Right forelimb (tissue), 1 donor: ENCODE results near the gene MBIP.
A peak's percentile ranks its signal among the peaks of the same experiment; 100 is the strongest.
"Not testable (repeated sequence)": the region's sequence is repeated elsewhere in the genome, so short reads cannot be mapped to it uniquely, and the experiment has no call there.

Experiments
- DNase-seq: peaks from one replicate; pipeline ENCODE4 v3.0.0-alpha.2; 2018

MBIP gene, protein sequence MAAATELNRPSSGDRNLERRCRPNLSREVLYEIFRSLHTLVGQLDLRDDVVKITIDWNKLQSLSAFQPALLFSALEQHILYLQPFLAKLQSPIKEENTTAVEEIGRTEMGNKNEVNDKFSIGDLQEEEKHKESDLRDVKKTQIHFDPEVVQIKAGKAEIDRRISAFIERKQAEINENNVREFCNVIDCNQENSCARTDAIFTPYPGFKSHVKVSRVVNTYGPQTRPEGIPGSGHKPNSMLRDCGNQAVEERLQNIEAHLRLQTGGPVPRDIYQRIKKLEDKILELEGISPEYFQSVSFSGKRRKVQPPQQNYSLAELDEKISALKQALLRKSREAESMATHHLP

DNA sequence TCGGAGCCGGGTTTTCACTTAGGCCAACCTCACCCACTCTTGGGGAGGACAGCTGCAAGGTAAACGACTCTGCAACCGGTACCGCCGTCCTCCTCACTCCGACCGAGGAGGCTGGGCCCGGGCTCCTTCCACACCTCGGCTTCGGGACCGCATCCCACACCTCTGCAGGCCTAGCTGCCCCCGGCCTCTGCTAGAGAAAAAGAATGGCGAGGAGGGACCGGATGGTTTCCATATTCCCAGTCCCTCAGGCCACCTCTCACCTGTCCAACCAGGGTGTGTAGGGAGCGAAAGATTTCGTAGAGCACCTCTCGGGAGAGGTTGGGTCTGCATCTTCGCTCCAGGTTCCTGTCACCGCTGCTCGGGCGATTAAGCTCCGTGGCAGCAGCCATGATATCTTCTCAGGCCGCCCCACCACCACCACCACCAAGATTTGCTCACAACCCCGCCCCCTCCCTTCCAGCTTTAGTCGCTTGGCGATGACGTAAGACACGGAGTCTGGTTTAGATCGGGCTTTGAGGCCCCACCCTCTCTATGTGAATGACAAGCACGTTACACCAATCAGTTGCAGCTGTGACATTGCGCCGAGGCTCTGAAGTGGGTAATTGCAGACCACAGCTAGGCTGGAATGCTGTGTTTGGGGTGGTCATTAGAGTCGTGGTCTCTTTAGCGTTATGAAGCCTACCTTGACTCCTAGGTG is at the start of gene MBIP:
Gene MBIP (minus strand): TSS at position 438 of the 697 bp plus-strand sequence. CDS start 49 bp downstream, at position 389.
- peak; percentile 94 for DNase-seq

DNA sequence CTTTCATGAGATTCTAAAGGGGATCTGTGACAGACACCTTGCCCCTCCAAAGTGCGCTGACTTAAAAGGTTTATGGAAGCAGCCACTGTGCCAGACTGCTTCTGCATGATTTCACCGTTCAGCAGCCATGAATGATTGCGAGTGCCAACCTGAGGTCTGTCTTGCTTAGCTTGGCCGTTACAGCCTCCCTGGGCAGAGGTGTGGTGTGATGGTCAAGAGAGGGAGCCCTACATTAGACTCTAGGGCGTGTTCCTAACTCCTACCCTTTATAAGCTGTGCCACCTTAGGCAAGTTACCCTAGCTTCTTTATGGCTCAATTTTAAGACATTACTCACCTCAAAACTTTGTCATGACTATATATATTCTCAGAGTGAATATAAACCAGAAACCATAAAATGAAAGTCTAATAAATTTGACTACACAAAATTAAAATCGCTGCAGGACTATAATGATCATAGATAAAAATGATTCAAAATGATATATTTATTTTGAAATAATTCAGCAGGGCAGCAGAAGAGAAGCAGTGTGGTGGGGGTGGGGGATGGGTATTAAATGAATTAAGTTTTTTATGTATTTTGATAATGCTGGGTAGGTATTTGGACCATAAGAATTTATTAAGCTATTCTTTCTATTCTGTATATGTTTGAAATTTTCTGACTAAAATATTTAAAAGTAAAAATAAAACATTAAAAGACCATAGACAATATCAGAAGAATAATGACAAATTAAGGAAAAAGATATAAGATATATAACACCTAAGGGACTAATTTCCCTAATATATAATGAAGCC is 47.7 kb upstream of the MBIP start:
- DNase-seq: no peak

DNA sequence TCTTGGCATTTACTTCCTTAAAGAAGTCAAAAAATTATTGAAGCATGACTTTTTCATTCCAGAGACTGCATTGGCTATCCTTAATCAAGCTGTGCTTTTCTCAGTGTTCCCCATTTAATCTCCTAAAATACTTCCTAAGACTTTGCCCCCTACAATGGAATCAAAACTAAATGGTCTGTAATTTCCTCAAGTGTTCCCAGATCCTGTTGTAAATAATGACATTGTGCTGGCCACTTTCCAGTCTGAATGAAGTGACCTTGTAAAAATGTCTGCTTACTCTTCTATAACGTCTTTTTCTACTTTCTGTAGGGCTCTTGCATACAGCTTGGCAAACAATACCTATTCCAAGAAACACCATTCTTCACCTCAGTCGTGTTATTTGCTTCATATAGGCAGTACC is 45.3 kb upstream of the MBIP start:
- no peak for DNase-seq

DNA sequence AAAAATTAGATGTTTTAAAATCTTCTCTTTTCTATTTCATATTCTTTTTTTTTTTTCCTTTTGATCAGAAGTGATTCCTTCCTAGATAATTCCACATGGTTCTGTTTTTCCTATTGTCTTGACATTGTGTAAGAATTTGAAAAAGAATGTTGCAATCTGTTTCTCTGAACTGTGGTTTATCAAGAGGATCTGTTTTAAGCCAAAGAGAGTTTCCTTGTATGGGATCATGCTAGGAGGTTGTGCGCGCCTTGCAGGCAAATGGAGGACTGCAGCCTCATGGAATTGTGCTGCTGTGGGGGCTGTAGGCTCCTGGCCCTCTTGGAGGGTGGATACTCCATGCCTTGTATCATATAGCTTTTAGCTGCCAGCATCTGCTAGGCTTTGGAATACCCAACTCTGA is 43.3 kb upstream of the MBIP start:
- no peak for DNase-seq

DNA sequence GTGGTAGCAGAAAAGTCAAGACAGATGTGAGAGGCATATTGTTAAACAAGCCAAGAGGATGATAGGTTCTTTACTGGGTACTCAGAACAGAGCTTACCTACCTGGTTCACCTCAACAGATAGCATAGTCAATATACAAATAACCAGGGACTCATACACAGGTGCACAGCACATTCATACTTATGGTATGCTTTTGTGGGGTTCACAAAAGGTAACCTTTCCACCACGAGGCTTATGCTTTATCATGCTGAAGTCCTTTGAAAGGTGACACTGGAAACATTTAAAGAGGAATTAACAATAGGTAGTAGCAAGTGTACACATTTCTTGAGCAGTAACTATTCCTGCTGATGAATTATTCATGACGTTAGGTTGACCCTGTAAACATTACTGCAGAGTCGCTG is 42.2 kb upstream of the MBIP start:
- DNase-seq: no peak

DNA sequence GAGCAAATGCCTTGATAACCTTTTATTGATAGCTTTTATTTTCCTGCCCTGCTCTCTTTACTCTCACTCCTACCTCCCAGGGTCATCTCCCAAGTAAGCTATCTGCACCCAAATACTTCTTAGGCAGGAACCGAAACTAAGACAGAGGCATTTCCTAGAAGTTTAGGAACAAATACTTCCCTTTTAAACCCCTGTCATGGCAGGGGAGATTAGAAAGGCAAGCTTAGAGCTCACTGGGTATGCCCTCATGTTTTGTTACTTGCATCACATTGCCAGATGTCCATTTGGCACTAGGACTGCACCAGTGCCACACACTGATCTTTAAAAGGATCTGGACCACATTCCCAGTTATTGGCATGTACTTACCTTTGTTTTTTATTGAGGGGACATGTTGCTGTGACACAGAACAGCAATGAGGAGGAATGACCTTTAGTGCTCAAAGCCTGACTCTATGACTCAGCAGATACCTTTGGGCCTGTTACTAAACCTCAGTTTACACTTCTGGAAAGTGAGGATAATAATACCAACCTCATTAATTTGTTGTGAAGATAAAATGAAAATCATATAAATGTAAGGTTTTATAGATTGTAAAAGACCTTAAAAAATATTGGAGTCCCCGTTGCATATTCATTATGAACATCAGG is 40.9 kb upstream of the MBIP start:
- no peak for DNase-seq

DNA sequence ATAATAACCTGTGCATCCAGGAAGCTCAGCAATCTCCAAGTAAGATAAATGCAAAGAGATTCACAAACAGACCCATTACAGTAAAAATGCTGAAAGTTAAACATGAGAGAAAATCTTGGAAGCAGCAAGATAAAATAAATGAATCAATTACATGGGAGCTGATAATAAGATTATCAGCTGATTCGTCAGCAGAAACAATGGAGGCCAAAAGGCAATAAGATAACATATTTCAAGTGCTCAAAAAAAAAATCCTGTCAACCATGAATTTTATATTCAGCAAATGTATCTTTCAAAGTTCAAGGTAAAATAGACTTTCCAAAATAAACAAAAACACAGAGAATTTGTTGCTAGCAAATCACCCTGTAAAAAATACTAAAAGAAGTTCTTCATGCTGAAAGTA is 36.4 kb upstream of the MBIP start:
- no peak for DNase-seq

DNA sequence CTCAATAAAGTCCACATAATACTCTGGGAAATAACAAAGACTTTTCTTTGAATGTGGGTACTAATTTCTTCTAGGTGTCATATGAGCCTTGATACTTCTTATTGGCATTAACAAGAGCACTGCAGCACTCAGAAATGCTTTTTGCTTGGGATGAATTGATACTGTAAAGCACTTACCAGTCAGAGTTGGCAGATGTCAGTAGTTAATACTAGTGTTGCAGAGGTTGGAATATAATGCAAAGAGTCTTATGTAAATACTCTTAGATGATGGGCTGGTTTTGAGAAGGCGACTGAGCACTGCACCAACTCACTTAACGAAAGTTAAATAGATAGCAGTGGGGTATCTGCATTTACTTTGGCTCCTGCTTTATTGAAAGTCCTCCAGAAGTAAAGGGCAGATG is 25.6 kb upstream of the MBIP start:
- no peak for DNase-seq

DNA sequence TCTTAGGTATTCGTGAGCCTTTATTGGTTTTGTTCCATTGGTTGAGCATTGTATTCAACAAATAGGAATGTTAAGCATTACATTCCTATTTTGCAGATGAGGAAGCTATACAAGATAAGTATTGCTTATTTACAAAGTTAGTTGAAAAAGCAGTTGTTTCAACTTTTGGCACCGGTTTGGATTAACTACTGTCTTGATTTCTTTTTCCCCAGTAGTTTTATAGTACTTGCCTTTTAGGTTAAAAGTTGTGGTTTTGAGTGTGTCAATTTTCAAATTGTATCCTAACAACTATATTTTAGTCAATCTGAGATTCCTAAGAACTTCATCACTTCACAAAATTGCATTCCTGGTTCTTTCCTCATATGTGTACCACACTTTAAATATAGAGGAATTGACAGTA is 23.8 kb upstream of the MBIP start:
- no peak for DNase-seq

DNA sequence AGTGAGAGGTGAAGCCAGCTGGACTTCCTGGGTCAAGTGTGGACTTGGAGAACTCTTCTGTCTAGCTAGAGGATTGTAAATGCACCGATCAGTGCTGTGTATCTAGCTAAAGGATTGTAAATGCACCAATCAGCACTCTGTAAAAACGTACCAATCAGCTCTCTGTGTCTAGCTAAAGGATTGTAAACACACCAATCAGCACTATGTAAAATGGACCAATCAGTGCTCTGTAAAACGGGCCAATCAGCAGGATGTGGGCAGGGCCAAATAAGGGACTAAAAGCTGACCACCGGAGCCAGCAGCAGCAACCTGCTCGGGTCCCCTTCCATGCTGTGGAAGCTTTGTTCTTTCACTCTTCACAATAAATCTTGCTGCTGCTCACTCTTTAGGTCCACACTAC is 21.4 kb upstream of the MBIP start:
- DNase-seq: not testable (repeated sequence)

DNA sequence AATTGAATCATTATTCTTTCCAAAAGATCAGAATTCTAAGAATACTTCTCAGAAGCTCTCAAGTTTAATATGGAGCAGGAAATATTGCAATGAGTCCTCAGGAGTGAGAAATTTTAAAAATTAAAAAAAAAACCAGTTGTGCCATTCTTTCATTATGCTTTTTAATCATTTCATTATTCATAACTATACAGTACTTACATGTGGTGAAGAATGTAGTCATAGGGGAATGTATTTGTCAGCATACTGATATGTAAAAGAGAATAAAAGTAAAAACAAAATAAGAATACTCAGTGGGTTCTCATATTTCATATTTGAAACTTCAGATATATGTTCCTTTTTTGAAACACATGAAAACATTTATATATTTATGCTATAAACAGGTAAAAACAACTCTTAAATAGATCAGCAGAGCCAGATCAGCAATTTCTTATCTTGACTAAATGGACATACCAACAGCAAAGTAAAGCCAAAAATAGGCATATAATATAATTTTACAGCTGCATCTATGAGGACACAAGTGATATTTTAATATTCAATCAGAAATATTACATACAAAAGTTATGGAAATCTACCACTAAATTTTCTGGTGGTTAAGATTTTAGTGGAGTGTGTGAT is 19.9 kb upstream of the MBIP start:
- no peak for DNase-seq

DNA sequence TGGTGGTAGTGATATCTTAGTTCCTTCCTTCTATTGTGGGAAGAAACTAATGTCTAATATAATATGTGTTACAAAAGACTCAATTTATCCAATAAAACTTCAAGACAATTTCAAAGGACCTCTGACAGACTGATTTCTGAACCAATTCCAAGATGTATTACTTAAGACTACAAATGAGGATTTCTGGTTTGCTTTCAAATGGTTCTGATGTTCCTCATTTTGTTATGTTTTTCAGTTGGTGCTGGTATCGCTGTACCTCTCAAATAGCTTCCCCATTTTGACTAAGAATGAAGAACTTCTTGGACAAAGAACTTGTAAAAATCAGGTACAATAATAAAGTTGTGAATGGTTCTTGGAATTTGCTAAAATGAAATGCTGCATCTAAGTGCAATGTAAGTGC is 19.4 kb upstream of the MBIP start:
- DNase-seq: no peak

DNA sequence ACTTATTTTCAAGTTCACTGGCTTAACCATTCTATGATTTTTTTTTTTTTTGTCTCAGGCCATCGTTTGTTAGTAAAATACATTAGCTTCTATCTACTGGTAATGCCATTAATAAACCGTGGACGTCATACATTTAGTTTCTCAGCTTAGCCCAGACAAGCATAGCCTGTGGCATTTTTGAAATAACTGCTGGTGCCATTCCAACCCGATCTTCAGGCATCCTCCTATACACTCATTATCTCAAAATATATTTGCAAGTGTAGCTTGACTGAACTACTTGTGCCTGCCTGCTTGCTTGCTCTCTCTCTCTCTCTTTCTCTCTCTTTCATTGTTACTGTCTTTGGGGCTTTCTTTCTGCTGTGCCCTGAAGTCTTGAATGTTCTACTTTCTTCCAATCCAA is 12.7 kb upstream of the MBIP start:
- no peak for DNase-seq

DNA sequence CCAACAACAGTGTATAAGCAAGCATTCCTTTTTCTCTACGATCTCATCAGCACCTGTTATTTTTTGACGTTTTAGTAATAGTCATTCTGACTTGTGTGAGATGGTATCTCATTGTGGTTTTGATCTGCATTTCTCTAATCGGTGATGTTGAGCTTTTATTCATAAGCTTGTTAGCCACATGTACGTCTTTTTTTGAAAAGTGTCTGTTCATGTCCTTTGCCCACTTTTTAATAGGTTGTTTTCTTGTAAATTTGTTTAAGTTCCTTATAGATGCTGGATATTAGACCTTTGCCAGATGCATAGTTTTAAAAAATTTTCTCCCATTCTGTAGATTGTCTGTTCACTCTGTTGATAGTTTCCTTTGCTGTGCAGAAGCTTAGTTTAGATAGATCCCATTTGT is 7.1 kb upstream of the MBIP start:
- DNase-seq: not testable (repeated sequence)

DNA sequence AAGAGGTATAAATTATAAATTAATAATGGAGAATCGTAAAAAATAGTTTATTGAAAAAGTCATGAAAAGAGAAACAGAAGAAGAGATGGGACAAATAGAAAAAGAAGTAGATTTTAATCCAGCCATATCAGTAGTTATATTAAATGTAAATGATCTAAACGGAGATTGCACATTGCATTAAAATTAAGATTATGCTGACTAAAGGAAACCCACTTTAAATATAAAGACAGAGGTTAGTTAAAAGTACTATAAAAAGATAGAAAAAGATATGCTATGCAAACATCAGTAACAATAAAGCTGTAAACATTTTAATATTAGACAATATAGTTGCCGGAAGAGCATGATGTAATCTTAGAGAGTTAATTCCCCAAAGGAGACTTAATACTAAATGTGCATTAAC is 5.4 kb upstream of the MBIP start:
- no peak for DNase-seq

DNA sequence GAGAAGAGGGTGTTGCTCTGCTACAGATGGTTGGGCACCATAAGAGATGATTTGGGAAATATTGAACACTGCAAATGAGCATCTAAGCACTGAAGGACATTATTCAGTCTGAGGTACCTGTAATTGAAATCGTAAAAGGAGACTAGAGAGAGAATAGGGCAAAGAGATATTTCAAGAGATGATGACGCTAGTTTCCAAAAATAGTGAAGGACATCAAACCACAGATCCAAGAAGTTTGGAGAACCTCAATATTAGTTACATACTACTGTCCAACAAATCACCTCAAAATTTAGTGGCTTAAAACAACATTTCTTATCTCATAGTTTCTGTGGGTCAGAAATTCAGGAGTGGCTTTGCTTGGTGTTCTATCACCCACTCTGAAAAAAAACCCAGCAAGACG is 4.5 kb upstream of the MBIP start:
- DNase-seq: no peak

DNA sequence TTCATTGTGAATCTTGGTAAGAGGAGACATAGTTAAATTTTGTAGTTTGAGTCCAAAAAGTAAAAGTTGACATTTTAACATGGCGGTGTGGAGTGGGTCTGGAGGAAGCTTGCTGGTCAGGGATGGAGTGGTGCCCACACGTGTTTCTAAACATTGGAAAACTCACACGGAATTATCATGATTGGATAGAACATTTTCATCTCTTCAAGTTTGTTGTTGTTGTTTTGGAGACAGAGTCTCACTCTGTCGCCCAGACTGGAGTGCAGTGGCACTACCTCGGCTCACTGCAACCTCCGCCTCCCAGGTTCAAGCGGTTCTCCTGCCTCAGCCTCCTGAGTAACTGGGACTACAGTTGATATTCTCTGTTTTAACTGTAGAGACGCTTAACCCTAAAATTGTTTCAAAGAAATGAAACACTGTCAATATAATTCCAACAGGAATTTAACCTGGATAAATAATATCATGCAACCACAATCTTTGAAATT is 502 bp upstream of the MBIP start:
- DNase-seq: no peak

DNA sequence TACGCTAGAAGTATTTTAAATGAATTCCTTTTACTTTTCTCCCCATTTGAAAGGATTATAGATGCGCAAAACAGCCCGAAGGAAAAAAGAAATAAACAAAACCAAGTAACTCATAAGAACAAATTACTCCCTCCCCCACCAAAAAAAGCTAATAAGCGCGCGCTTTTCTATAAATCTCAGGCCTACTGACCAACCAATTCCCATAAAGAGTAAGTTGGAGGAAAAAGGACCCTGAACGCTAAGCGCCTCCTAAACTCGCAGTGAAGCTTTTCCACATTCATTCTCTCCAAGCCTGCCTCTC is 588 bp downstream of the MBIP start:
- no peak for DNase-seq

DNA sequence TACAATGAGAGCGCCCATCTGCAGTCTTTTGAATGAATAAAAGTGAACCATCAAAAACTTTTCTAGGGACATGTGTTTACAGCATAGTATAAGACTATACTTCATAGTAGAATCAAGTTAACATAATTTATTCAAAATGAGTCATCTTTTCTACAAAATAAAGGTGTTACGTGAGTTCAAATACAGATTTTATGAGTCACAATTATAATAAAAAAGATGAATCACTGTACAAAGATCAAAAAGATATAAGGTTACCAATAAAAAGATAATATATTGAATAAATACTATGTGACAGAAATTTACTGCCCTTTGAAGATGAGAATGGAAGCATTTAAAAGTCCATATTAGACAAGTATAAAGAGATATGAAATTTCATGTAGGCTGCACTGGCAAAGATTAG is 2.8 kb downstream of the MBIP start:
- no peak for DNase-seq

DNA sequence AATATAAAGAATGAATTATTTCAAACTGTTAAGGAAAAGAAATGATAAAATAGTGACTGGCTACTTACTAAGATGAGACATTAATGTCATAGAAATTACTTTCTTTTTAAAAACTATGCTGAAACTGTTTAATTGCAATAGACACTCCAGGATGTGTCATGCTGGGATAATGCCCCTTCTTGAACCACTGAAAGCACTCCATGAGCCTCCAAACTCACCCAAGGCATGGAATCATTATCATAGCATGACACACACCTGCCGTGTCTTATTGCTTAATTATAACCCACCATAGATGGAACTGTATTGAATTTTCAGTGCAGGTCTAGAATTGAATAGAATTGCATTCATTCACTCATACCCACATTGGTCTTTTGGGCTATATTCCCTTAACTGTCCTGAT is 4.3 kb downstream of the MBIP start:
- DNase-seq: no peak

DNA sequence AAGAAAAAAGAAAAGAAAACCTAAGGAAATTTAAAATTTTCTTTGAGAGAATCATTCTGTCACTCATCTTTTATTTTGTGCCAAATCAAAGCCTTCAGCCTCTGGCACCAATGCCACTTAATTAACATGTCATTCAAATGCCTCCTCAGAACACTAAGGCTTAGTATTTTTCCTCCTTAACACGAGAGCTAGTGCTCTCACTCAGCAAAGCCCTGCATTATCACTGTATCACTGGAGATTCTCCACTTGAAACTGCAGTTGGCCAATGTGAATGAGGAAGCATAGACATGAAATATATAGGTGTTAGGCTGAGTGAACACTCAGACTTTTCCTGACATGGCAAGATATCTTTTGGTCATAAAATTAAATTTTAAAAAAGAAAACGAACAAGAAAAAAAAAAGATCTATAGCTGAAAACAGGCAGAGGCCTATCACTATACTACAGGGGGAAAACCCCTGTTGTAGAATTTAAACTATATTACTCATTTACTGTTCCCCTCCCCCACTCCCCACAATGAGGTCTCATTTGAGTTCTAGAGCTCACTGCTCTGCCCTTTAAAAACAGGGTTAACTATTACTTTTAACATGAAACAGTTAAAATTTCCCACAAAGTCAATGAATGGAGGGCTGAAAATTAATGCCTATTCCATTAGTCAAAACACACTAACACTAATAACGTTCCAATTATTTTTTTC is 5.1 kb downstream of the MBIP start:
- no peak for DNase-seq

DNA sequence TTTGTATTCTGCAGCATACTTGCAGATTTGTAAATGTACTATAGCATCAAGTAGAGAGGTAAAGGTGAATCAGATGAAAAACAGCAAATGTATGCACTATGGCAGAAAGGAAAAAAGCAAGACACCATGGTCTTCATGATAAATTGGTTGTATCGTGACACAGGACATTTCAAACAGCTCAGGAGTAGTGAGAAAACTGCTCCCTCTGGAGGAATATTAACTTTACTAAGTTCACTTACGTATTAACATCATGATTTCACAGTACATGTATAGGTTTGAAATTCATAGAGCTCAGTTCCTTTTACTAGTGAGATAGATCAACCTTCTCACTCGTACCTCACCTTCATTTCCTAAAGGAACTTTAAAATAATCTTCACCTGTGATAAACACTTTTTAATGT is 6.5 kb downstream of the MBIP start:
- no peak for DNase-seq
